Measurements from ENCODE around the gene CAPN12.

DNA sequence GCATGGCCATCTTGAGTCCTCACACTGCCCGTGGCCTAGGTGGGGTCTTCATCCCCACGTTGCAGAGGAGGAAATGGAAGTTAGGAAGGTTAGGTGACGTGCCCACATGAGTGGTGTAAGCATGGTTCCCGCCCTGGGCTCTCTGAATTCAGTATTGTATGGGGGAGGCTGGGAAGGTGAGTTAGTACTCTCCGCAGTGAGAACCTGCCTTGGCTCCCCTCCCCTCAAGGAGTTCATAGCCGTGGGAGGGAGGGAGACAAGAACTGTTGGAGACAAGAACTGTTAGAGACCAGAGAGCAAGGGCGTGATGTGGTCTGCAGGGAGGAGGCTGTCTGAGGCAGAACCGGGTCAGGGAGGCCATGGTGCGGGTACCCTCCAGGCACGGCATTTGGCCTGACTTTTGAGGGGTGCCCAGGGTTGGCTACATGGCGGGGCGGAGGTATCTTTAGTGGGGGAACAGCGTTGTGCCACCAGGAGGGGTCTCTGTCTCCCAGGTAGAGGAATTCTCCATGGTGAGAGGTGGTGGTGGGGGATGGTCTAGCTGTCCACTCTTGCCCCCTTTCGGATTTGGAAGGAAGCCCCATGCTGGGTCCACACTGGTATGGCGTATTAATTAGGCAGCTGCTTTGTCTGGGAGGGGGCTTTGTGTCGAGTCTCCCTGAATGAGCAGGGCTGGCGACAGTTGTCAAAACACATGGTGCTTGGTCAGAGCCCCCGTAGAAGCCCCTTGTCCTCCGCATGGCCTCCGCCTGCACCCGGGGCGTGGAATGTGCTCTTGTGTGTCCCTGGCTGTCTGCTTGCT is 45.8 kb downstream of the CAPN12 start:
- TF ChIP-seq, protein P1, sequence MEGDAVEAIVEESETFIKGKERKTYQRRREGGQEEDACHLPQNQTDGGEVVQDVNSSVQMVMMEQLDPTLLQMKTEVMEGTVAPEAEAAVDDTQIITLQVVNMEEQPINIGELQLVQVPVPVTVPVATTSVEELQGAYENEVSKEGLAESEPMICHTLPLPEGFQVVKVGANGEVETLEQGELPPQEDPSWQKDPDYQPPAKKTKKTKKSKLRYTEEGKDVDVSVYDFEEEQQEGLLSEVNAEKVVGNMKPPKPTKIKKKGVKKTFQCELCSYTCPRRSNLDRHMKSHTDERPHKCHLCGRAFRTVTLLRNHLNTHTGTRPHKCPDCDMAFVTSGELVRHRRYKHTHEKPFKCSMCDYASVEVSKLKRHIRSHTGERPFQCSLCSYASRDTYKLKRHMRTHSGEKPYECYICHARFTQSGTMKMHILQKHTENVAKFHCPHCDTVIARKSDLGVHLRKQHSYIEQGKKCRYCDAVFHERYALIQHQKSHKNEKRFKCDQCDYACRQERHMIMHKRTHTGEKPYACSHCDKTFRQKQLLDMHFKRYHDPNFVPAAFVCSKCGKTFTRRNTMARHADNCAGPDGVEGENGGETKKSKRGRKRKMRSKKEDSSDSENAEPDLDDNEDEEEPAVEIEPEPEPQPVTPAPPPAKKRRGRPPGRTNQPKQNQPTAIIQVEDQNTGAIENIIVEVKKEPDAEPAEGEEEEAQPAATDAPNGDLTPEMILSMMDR (IDR thresholded peaks at IDR 0.05) = no peak
- TF ChIP-seq POLR2AphosphoS5 (IDR thresholded peaks at IDR 0.05) = no peak

All from prostate gland (tissue), 2 donors.